ENCODE data around the gene SH3GL2.

SH3GL2 gene

DNA sequence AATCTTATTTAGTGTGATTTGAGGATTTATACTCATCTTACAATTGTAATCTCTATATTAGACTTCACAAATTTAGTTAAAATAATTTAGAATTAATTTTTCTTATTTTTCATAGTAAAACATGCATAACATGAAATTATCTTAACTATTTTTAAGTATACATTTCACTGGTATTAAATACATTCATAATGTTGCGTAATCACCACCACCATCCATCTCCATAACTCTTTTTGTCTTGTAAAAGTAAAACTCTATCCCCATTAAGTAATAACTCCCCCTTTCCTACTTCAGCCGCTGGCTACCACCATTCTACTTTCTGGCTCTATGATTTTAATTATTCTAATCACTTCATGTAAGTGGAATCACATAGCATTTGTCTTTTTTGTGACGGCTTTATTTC, 193.4 kb downstream of the SH3GL2 start:
- no peak overlapping the region for H3K4me3 ChIP-seq (ENCODE audit: low read depth, low read length)
- TF ChIP-seq, protein P1, sequence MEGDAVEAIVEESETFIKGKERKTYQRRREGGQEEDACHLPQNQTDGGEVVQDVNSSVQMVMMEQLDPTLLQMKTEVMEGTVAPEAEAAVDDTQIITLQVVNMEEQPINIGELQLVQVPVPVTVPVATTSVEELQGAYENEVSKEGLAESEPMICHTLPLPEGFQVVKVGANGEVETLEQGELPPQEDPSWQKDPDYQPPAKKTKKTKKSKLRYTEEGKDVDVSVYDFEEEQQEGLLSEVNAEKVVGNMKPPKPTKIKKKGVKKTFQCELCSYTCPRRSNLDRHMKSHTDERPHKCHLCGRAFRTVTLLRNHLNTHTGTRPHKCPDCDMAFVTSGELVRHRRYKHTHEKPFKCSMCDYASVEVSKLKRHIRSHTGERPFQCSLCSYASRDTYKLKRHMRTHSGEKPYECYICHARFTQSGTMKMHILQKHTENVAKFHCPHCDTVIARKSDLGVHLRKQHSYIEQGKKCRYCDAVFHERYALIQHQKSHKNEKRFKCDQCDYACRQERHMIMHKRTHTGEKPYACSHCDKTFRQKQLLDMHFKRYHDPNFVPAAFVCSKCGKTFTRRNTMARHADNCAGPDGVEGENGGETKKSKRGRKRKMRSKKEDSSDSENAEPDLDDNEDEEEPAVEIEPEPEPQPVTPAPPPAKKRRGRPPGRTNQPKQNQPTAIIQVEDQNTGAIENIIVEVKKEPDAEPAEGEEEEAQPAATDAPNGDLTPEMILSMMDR (IDR thresholded peaks at IDR 0.05; ENCODE audit: low read depth, low read length) = no peak
- in situ Hi-C loops (cut with HindIII; ENCODE audit: low sequenced_read_pairs) = no loop called here
- no peak for DNase-seq (ENCODE audit: low read depth, low spot score)

DNA sequence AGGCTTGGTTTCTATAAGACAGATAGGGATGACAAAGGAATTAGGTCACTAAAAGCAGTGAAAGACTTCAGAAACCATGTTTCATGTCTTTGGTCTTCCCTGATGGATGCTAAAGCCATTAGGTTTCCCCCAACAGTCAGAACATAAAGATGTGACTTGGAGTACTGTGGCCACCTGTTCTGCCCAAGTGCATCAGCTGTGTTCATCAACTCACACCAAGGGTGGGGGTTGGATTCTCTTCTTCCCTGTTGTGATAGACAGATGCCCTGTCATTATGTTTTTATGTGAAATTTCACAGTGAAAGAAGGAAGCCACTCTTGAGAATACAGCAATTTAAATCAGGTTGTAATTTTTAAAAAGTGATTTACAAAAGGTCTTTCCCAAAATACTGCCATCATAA, 196.8 kb downstream of the SH3GL2 start:
- in situ Hi-C loops (cut with HindIII; ENCODE audit: low sequenced_read_pairs) = no loop called here

DNA sequence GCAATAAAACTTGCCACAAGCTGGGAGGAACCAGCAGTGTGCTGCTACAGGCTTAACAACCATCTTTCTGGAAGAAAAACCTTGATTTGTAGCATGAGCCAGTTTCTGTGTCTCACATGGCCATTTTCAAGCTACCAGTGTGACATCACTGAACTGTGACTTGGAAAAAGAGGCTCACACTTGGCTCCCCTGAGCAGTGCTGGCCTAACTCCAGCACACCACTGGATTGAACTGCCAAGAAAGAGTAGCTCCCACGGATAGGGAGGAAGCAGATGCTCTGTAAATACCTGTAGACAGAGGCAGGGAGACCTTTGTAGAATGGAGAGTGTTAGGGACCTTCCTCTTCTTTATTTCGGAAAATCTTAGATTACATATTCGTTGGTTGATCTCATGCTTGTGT, 197.9 kb downstream of the SH3GL2 start:
- H3K4me3 ChIP-seq (ENCODE audit: low read depth, low read length) = no peak overlapping the region
- TF ChIP-seq, protein P1 (IDR thresholded peaks at IDR 0.05; ENCODE audit: low read depth, low read length) = no peak
- in situ Hi-C loops (cut with HindIII; ENCODE audit: low sequenced_read_pairs) = no loop called here
- no peak for DNase-seq (ENCODE audit: low read depth, low spot score)

More for the DNA sequence above, 196.8 kb downstream of the SH3GL2 start:
- no peak overlapping the region for H3K4me3 ChIP-seq (ENCODE audit: low read depth, low read length)
- no peak for DNase-seq (ENCODE audit: low read depth, low spot score)
- TF ChIP-seq, protein P1 (IDR thresholded peaks at IDR 0.05; ENCODE audit: low read depth, low read length) = no peak

DNA sequence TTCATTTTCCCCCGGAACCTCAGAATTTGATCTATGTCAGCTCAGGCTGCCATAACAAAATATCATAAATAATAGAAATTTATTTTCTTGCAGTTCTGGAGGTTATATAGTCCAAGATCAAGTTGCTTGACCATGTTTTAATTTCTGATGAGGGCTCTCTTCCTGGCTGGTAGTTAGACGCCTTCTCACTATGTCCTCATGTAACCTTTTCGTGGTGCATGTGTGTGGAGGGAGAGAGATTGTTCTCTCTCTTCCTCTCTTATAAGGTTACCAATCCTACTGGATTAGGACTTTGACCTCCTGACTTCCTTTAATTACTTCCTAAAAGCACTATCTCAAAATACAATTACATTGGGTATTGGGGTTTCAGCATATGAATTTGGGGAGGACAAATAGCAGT, 198.6 kb downstream of the SH3GL2 start:
- no peak overlapping the region for H3K4me3 ChIP-seq (ENCODE audit: low read depth, low read length)
- in situ Hi-C loops (cut with HindIII; ENCODE audit: low sequenced_read_pairs) = no loop called here
- no peak for DNase-seq (ENCODE audit: low read depth, low spot score)
- TF ChIP-seq, protein P1 (IDR thresholded peaks at IDR 0.05; ENCODE audit: low read depth, low read length) = no peak

DNA sequence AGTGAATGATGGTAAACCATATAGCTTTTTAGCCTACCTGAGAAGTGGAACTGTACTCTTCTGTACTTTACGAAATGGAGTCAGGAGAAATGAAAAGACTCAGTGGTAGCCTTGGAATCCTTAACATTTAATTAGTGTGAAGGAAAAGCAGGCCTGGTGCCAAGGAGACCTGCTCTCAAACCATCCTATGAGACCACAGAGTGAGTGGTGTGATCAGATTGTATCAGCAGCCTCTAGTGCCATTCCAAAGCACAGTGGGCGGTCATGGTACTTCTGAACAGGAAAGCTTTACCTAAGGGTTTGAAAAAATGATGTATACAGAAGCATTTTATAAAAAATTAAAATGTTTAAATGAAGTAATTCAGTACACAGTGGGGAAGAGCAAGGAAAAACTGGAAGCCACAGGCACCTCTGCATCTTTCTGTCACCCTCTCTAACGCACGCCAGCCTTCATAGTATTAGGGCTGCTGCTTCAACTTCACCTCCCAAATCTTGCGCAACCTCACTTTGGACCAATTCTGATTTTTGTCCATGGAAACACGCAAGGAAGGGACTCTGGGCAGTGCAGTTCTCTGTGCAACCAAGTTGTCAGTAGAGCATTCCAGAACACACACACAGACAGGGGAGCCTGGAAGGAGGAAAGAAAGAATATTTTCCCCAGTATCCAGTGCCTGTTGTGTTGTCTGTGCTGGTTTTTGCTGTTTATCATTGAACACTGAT, 203.7 kb downstream of the SH3GL2 start:
- TF ChIP-seq, protein P1 (IDR thresholded peaks at IDR 0.05; ENCODE audit: low read depth, low read length) = no peak
- DNase-seq (ENCODE audit: low read depth, low spot score) = no peak
- H3K4me3 ChIP-seq (ENCODE audit: low read depth, low read length) = no peak overlapping the region
- in situ Hi-C loops (cut with HindIII; ENCODE audit: low sequenced_read_pairs) = no loop called here

DNA sequence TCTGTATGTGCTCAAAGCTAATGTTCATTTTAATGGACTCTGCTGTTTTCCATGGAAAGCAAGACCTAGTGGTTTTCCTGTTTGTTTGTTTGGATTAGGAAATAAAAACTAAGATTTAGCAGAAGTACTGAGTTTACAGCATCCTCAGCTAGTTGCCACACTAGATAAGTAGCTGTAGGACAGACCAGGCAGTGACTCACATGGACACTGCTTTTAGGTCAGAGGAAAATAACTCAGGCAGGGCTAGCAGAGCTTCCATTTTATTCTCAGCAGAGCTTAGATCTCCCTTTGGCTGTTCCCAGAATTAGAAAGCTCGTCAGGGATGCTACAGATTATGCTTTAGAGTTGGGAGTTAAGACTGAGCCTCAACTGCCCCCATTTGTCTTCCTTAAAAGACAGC, 204.4 kb downstream of the SH3GL2 start:
- H3K4me3 ChIP-seq (ENCODE audit: low read depth, low read length) = no peak overlapping the region
- TF ChIP-seq, protein P1 (IDR thresholded peaks at IDR 0.05; ENCODE audit: low read depth, low read length) = no peak
- DNase-seq (ENCODE audit: low read depth, low spot score) = no peak
- in situ Hi-C loops (cut with HindIII; ENCODE audit: low sequenced_read_pairs) = no loop called here
